GDM1 (cell line): ENCODE results near the gene IDH3G.
"Not testable (repeated sequence)": the region's sequence is repeated elsewhere in the genome, so short reads cannot be mapped to it uniquely, and the experiment has no call there.

ENCODE experiments used
- DNase-seq: peaks from one replicate; lab custom pipeline; 2025; lab: John Stamatoyannopoulos, UW

IDH3G gene

GRCh38 chrX:153762626-153763173 lies 31.5 kb downstream of the IDH3G start:
- DNase-seq, result no peak

DNA sequence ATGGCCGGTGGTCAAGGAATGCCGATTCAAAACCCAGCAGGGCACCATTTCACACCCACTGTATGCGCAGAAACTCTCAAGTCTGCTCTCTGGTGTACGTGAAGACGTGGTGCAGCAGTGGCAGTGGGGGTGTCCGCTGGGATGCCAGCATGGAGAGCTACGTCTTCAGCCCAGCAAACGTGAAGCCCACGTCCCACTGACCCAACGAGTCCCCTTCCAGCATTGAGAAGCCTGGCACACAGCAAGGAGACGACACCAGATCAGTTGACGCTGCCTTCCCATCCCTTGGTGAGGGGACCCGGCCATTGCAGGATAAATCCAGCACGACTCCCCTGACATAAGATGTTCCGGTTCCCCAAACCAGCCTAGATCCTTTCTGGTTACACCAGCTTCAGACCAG lies 32.3 kb downstream of the IDH3G start:
- DNase-seq, result no peak

GRCh38 chrX:153755136-153755535 lies 39.0 kb downstream of the IDH3G start:
- DNase-seq, result no peak

- DNase-seq, result no peak
Observed at GRCh38 chrX:153750127-153750774, 43.9 kb downstream of the IDH3G start.

GRCh38 chrX:153749017-153749416 lies 45.2 kb downstream of the IDH3G start:
- DNase-seq, result not testable (repeated sequence)

- not testable (repeated sequence) for DNase-seq
Observed at GRCh38 chrX:153746991-153747390, 47.2 kb downstream of the IDH3G start.

DNA sequence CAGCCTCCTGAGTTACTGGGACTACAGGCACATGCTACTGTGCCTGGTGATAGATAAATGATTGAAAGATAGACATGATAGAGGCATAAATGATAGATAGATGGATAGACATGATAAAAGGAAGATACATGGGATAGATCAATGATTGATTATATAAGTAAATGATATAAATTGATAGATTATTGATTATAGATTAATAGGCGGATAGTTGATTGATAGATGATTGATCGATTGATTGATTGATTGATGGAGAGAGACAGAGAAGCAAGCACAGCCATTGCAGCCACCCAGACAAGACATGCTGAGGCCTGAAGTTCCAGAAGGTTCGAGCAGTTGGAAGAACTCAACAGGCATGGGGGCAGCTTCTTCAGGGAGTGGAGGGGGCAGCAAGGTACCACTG lies 47.8 kb downstream of the IDH3G start:
- no peak for DNase-seq

- DNase-seq, result not testable (repeated sequence)
Observed at GRCh38 chrX:153745067-153745433, 49.1 kb downstream of the IDH3G start.

DNA sequence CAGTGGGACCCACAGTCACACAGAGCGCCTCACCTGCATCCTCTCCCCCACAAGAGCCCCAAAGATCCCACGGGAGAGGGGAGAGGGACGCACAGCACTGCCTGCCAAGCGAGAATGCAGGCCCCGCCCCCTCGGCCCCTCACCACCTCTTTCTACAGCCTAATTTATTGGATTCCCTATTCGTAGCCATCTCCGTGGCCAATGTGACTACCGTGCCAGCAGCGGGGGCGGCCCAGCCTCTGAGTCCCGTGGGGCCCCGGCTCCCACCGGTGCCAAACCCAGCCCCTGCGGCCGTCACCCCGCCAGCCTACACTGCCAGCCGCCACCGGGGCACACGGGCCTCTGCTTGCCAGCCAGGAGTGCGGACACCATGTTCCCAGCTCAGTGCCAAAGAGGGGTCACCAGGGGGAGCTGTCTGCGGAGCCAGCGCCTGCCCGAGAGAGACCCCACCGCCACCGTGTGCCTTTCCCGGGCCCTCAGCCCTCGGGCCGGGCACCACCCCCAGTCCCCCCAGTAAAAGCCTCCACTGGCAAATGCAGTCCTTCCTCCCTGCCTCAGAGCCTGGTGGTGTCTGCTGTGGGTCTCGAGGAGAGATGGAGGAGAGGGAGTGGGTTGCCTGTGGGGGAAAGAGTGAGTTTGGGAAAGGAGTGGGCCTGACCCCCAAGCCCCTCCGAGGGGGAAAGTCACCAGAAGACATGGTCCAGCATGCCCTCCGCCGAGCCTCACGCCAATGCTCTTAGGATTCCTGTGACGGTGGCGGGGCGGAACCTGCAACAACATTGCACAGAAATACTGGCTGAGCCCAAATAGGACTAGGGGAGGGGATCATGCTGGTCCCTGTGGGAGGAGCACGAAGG lies 49.7 kb downstream of the IDH3G start:
- no peak for DNase-seq

DNA sequence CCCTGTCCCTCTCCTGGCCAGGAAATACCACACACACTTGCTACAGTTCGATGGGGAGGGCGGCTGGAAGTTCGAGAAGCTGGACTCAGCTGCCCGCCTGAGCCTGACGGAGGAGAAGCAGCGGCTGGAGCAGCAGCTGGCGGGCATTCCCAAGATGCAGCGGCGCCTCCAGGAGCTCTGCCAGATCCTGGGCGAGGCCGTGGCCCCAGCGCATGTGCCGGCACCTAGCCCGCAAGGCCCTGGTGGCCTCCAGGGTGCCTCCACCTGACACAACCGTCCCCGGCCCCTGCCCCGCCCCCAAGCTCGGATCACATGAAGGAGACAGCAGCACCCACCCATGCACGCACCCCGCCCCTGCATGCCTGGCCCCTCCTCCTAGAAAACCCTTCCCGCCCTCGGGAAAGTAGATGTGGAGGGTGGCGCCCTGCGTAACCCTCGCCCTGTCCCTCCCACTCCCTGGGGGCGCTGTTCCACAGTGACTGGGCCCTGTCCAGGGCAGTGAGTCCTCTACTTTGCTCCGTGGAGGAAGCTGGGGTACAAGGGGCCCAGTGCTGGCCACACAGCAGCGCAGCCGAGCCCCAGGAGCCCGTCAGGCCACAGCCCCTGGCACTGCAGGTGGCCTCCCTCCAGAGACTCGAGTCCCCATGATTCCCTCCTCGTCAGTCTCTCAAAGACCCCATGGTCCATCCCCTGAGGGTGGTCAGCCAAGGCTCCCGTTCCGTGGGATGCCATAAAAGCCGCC lies 50.5 kb downstream of the IDH3G start:
- not testable (repeated sequence) for DNase-seq

GRCh38 chrX:153742796-153743467 lies 51.2 kb downstream of the IDH3G start:
- DNase-seq, result not testable (repeated sequence)

DNA sequence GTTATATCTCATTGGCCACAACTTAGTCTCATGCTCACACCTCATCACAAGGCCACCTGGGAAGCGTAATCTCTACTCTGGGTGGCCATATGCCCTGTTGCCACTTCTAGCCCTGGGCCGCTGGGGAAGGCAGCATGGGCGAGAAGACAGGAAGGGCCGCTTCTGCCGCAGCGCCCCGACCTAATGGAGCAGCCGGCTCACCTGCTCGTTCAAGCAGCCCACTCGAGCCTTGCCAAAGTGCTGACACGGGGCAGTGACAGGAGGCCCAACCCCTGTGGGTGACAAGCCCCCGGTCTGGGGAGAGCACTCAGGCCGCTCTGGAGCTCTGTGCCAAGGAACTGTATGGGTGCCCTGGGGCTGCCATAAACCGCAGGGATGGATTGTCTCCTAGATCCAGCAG lies 52.1 kb downstream of the IDH3G start:
- not testable (repeated sequence) for DNase-seq

- DNase-seq, result no peak
Observed at GRCh38 chrX:153741446-153741845, 52.7 kb downstream of the IDH3G start.

GRCh38 chrX:153740631-153741222 lies 53.4 kb downstream of the IDH3G start:
- DNase-seq, result no peak

DNA sequence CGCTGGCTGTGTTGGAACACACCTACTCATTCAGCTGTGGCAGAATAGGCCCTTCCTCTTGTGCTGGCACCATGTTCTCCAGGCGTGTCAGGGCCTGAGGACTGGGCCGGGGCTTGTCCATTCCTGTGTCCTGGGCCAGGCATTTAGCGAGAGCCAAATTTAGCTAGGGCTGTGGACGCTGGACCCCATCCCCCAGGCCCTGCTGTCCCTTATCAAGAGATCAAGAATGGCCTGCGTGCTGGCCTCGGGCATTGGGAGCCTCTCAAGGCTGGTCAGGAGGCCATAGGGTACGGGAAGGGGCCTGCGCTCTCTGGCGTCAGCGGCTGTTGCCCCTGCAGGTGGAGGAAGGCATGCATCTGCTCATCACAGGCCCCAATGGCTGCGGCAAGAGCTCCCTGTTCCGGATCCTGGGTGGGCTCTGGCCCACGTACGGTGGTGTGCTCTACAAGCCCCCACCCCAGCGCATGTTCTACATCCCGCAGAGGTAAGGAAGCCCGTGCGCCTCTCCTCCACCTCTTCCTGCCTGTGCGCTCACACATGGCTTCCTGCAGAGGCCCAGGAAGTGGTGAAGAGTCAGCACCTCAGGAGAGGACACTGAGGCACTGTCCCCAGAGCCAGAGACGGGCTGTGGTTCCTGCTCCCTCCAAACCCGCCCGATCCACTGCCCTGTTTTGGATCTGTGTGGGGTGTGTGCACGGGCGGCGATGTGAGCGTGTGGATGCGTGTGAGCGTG lies 54.3 kb downstream of the IDH3G start:
- DNase-seq, result no peak

GRCh38 chrX:153738056-153738605 lies 56.0 kb downstream of the IDH3G start:
- DNase-seq, result no peak

DNA sequence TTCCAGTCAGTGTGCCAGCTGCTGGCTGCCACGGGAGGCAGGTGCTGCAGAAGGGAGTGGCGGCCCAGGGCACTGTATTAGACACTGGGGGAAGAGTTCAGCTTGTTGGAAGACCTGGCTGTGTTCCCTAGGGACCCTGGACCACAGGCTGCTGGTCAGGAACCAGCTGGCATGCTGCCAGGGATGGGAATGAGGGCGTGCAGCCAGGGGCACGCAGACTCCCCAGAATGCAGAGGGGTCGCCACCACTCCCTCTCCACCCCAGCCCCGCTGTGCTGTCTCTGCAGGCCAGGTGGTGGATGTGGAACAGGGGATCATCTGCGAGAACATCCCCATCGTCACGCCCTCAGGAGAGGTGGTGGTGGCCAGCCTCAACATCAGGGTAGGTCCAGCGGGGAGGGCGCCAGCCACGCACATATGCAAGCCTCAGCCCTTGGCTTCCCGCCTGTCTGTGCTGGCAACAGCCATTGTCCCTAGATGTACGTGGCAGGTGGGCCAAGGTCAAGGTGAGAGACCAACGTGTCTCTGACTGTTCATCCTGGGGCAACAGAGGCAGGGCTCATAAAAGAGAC lies 57.2 kb downstream of the IDH3G start:
- no peak for DNase-seq

DNA sequence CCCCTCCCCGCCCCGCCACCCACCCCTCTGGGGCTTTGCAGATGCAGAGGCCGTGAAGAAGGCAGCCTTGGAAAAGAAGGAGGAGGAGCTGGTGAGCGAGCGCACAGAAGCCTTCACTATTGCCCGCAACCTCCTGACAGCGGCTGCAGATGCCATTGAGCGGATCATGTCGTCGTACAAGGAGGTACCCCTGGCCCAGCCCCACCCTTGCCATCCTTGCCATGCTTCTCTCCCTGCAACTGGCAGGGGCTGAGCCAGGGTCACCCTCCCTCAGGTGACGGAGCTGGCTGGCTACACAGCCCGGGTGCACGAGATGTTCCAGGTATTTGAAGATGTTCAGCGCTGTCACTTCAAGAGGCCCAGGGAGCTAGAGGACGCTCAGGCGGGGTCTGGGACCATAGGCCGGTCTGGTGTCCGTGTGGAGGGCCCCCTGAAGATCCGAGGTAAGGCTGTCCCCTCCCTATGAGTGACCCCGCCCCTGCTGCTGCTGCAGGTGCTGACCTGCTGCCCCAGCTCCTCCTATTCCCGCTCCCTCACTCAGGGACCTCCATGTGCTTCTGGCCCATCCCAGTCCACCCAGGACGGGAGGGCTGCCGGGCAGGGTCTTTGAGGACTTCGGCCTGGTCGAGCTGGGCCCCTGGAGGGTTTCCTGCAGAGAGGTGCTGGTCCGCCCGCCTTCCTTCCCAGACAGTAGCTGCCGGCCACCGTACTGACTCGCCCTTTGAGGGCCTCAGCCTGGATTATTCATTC lies 57.9 kb downstream of the IDH3G start:
- DNase-seq, result no peak
